GM12878 (cell line): Measurements from ENCODE around the gene EEF2KMT. TPM values are rescaled to one million over a fixed set of nuclear protein-coding genes. Genes with fewer than 3 reads are reported as not detected.
"Not testable (repeated sequence)": the region's sequence is repeated elsewhere in the genome, so short reads cannot be mapped to it uniquely, and the experiment has no call there.

ENCODE experiments used
- ATAC-seq: fragments of 200-7000 bp; cut with Tn5 transposase; 3 replicates; pipeline ENCODE4 v1.9.1; 2020; ENCODE audit warnings: mild to moderate bottlenecking, moderate library complexity
- BruUV-seq: library from RNA; stranded (reverse); fragments of 400-500 nt; replicated peaks from 2 replicates; lab custom pipeline; 2021; lab: Mats Ljungman, UMichigan
- CTCF ChIA-PET: fragments of 300-600 bp; sonication (Branson Sonifier 250); formaldehyde crosslinking; extraction: SDS; loops from one replicate; lab custom pipeline; 2021; ENCODE audit warnings: inconsistent platforms; lab: Yijun Ruan, JAX
- POLR2A ChIA-PET: fragments of 350-600 bp; formaldehyde crosslinking; extraction: SDS; loops from one replicate; lab custom pipeline; 2021; ENCODE audit warnings: inconsistent platforms; lab: Charles Lee
- RAD21 ChIA-PET: fragments of 300-600 bp; sonication (Branson Sonifier 250); formaldehyde crosslinking; loops from one replicate; lab custom pipeline; 2023; ENCODE audit warnings: antibody characterized with exemption; ENCODE audit not compliant: unreplicated experiment; lab: Charles Lee
- SMC1A ChIA-PET: fragments of 300-600 bp; sonication (Branson Sonifier 250); formaldehyde crosslinking; loops from one replicate; lab custom pipeline; 2023; ENCODE audit not compliant: unreplicated experiment, uncharacterized antibody; lab: Charles Lee
- DNase-seq: peaks from one replicate; pipeline ENCODE4 v3.0.0-alpha.2; 2011; ENCODE audit warnings: low read depth, low spot score
- FAIRE-seq: peaks from 3 replicates; lab custom pipeline; 2011; peaks lifted over from hg19 to GRCh38; lab: Jason Lieb, UNC
- H2AFZ ChIP-seq: 2 replicates; pipeline ENCODE4 v1.6.0; 2011; ENCODE audit warnings: low read depth, low read length, control low read depth; ENCODE audit not compliant: control insufficient read depth
- H3K27ac ChIP-seq: 2 replicates; pipeline ENCODE4 v1.5.1; 2011; ENCODE audit warnings: control low read depth; ENCODE audit not compliant: control insufficient read depth, insufficient read depth
- H3K27me3 ChIP-seq, 2 experiments: replicated peaks in 1 of 2; 2 replicates each; pipeline versions ENCODE4 v1.6.0 to v1.6.1; 2011; ENCODE audit warnings: low read length in 1 of 2; ENCODE audit not compliant: control insufficient read depth in 2 of 2, insufficient read depth in 2 of 2
- H3K36me3 ChIP-seq, 2 experiments: 2 replicates each; pipeline ENCODE4 v1.5.1; 2011; ENCODE audit warnings: low read length in 1 of 2; ENCODE audit not compliant: control insufficient read depth in 2 of 2, insufficient read depth in 2 of 2
- H3K4me1 ChIP-seq: 2 replicates; pipeline ENCODE4 v1.6.1; 2011; ENCODE audit warnings: mild to moderate bottlenecking, low read length, moderate library complexity, mixed read lengths; ENCODE audit not compliant: control insufficient read depth, insufficient read depth
- H3K4me2 ChIP-seq: 2 replicates; pipeline ENCODE4 v1.6.0; 2011; ENCODE audit warnings: control low read depth; ENCODE audit not compliant: control insufficient read depth, insufficient read depth
- H3K4me3 ChIP-seq: fragments of 200-600 bp; sonication (generic); 2 replicates; pipeline ENCODE4 v1.5.1; 2016
- H3K79me2 ChIP-seq: 2 replicates; pipeline ENCODE4 v1.6.0; 2011; ENCODE audit warnings: low read length; ENCODE audit not compliant: control insufficient read depth, insufficient read depth
- H3K9ac ChIP-seq: 2 replicates; pipeline ENCODE4 v1.8.0; 2011; ENCODE audit warnings: low read length, control low read depth, mixed read lengths; ENCODE audit not compliant: control insufficient read depth, insufficient read depth
- H3K9me3 ChIP-seq: replicated peaks from 3 replicates; pipeline ENCODE4 v1.5.1; 2011; ENCODE audit warnings: mild to moderate bottlenecking, low read length; ENCODE audit not compliant: control insufficient read depth, insufficient read depth
- H4K20me1 ChIP-seq: 2 replicates; pipeline ENCODE4 v1.6.0; 2011; ENCODE audit not compliant: control insufficient read depth, insufficient read depth
- WGBS: methylation state at CpG from one replicate; pipeline ENCODE4 v1.1.6; 2016; ENCODE audit warnings: low lambda C conversion rate; ENCODE audit not compliant: insufficient replicate concordance, insufficient coverage; ENCODE audit errors: missing lambda C conversion rate; 5-methylcytosine and 5-hydroxymethylcytosine counted together
- in situ Hi-C: fragments of 300-500 bp; cut with MboI; formaldehyde crosslinking; loops from 9 replicates; pipeline ENCODE4 v1.14.3; 2018; ENCODE audit warnings: mixed read lengths
- intact Hi-C: fragments of 100-400 bp; cut with micrococcal nuclease; formaldehyde crosslinking; loops from one replicate; pipeline ENCODE4 v1.14.2; 2022; ENCODE audit not compliant: unreplicated experiment
- polyA plus RNA-seq, 11 experiments: library from polyadenylated mRNA; depleted of rRNA in 4 of 11; unstranded in 6 of 11; stranded (reverse) in 5 of 11; fragments of >200 nt; fragmentation: Nextera tagmentation in 4 of 11; fragmentation: Illumina TruSeq in 1 of 11; extraction: Ambion mirVana in 4 of 11; extraction: Trizol in 1 of 11; gene quantifications; 1 replicate in 1 of 11; 2 replicates in 10 of 11; pipeline versions ENCODE4 v1.2.1 to v1.2.3, GENCODE V29; 2011 to 2016; ENCODE audit warnings: inconsistent platforms in 2 of 11, missing spikeins in 2 of 11, low read depth in 1 of 11
- total RNA-seq, 4 experiments: library from RNA; depleted of rRNA in 3 of 4; stranded (reverse); fragments of >200 nt in 3 of 4; fragmentation: Illumina TruSeq in 1 of 4; extraction: Trizol in 1 of 4; gene quantifications; 2 replicates each; pipeline versions ENCODE4 v1.2.1 to v1.2.3, GENCODE V29; 2013 to 2021
- TF ChIP-seq, protein P1 (sequence below): IDR thresholded peaks from 2 replicates; pipeline ENCODE4 v1.6.1; 2012; ENCODE audit warnings: mild to moderate bottlenecking, low read depth, low read length

EEF2KMT gene
- total and polyA plus RNA-seq, 10 of the 15 experiments (the other 5 are each of a cell fraction or from before 2014, with no cell fraction given), result 3.8 to 28.1 (median 14.3) TPM

DNA sequence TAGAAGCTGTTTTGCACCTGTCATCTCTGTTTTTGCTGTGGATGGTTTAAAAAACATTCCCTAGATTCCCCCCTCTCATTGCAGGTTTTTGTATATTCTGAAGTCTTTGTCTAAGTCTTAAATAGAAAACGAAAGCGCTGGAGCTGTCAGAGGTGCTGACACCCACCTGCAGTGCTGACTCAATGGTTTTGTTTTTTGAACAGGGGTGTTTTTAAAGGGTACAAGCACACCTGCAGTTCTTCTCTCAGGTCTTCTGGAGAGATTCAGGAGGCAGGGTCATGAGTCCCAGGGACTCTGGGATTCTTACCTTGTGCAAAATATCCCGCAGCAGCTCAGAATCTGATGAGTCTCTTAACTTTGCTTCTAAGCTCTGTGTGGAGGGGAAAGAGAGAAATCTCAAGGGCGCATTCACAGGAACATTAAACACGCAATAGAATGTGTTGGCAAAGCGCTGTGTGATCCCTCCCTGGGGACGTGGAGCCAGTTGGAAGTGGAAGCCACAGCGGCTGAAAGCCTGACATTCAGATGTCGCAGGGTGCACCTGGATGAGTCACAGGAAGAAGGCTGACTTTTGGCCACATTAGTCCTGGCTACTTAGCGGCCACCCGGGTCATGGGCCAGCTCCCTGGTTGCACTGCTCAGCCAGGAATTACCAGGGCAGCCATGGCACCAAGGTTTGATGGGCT, 2.3 kb downstream of the EEF2KMT start:
- CTCF ChIA-PET, POLR2A ChIA-PET, FAIRE-seq, H3K36me3 ChIP-seq, H3K27me3 ChIP-seq, H3K27ac ChIP-seq, DNase-seq, BruUV-seq, H3K4me3 ChIP-seq, H4K20me1 ChIP-seq: not testable (repeated sequence)
- intact Hi-C loops, result loop anchor here (10.0 kb wide), 3 partner anchors 60 to 250 kb away; partner anchors contain the start of genes GLYR1 and UBN1
- WGBS, result 87% methylated on average over 11 of the region's 11 CpGs
- TF ChIP-seq, protein P1, sequence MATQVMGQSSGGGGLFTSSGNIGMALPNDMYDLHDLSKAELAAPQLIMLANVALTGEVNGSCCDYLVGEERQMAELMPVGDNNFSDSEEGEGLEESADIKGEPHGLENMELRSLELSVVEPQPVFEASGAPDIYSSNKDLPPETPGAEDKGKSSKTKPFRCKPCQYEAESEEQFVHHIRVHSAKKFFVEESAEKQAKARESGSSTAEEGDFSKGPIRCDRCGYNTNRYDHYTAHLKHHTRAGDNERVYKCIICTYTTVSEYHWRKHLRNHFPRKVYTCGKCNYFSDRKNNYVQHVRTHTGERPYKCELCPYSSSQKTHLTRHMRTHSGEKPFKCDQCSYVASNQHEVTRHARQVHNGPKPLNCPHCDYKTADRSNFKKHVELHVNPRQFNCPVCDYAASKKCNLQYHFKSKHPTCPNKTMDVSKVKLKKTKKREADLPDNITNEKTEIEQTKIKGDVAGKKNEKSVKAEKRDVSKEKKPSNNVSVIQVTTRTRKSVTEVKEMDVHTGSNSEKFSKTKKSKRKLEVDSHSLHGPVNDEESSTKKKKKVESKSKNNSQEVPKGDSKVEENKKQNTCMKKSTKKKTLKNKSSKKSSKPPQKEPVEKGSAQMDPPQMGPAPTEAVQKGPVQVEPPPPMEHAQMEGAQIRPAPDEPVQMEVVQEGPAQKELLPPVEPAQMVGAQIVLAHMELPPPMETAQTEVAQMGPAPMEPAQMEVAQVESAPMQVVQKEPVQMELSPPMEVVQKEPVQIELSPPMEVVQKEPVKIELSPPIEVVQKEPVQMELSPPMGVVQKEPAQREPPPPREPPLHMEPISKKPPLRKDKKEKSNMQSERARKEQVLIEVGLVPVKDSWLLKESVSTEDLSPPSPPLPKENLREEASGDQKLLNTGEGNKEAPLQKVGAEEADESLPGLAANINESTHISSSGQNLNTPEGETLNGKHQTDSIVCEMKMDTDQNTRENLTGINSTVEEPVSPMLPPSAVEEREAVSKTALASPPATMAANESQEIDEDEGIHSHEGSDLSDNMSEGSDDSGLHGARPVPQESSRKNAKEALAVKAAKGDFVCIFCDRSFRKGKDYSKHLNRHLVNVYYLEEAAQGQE, result peak; percentile 72
- TF ChIP-seq, all 136 proteins: peak for 1; not testable (repeated sequence) for 135
- H2AFZ ChIP-seq, ATAC-seq, RAD21 ChIA-PET, H3K4me1 ChIP-seq, H3K79me2 ChIP-seq, H3K9me3 ChIP-seq, H3K4me2 ChIP-seq, in situ Hi-C loops, SMC1A ChIA-PET, H3K9ac ChIP-seq: not testable (repeated sequence)

DNA sequence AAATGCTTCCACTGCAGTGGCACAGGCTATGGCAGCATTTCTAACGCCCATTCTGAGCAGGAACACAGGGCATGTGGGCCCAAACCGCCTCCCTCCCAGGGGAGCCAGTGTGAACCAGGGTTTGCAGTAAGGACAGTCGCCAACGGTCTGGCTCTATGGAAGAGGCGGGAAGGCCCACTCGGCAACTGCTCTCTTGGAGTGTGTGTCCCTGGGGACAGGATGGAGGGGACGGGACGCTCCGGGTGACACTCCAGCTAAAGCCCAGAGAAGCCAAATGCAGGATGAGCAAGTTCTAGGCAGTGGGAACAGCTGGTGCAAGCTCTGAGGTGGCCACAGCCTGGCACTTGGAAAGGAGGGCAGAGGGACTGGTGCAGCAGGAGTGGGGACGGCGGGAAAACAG, 3.8 kb downstream of the EEF2KMT start:
- H3K9me3 ChIP-seq, H4K20me1 ChIP-seq, H3K79me2 ChIP-seq, FAIRE-seq, H3K27me3 ChIP-seq, H3K4me3 ChIP-seq, H3K4me1 ChIP-seq, RAD21 ChIA-PET, H3K27ac ChIP-seq, ATAC-seq, BruUV-seq, H3K4me2 ChIP-seq, H2AFZ ChIP-seq, DNase-seq, SMC1A ChIA-PET, POLR2A ChIA-PET, H3K36me3 ChIP-seq, in situ Hi-C loops, H3K9ac ChIP-seq: not testable (repeated sequence)
- intact Hi-C loops, result loop anchor here (2.0 to 10.0 kb wide), 5 partner anchors 31 to 249 kb away; partner anchors contain the start of genes GLYR1, SEC14L5 and UBN1
- CTCF ChIA-PET, result interaction anchor here (0.7 kb wide), 1 partner anchor 73 kb away, joined by 3 read pairs; no protein-coding TSS in a partner anchor
- WGBS, result 91% methylated on average over 11 of the region's 11 CpGs

DNA sequence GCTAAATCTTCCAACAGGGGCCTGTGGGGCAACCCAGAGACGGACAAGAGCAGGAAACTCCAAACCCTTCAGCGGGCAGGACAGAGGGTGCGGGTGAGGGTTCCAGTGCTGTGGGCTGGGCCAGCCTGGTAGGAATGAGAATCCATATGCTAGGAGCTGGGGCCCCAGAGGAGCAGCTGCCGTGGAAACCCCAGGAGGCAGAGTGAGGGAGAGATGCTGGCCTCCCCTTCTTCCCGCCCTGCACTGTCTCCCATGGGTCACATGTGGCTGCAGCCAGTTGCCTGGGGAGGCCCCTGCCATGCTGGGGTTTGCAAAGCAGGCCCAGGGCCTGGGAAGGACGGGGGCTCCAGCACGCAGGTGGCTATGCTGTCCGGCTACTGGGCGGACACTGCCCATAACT, 4.5 kb downstream of the EEF2KMT start:
- H3K27me3 ChIP-seq, H2AFZ ChIP-seq, H3K36me3 ChIP-seq, H3K4me3 ChIP-seq, H3K9me3 ChIP-seq, H3K4me1 ChIP-seq, POLR2A ChIA-PET, FAIRE-seq, H3K4me2 ChIP-seq, BruUV-seq, in situ Hi-C loops, H4K20me1 ChIP-seq, H3K9ac ChIP-seq, H3K79me2 ChIP-seq, DNase-seq, H3K27ac ChIP-seq, ATAC-seq: not testable (repeated sequence)
- intact Hi-C loops, result loop anchor here (2.0 to 10.0 kb wide), 5 partner anchors 30 to 248 kb away; partner anchors contain the start of genes GLYR1, SEC14L5 and UBN1
- 85% methylated on average over 9 of the region's 9 CpGs for WGBS
- ChIA-PET RAD21 (interaction anchor here (1.0 kb wide), 1 partner anchor 37 kb away, joined by 4 read pairs; no protein-coding TSS in a partner anchor), SMC1A (interaction anchor here (0.7 kb wide), 1 partner anchor 80 kb away, joined by 3 read pairs; no protein-coding TSS in a partner anchor), CTCF (interaction anchor here (0.6 to 2.9 kb wide), 5 partner anchors 21 to 472 kb away, joined by 3 to 13 read pairs (median 3); partner anchors contain the start of gene ALG1)
